Measurements from ENCODE around the gene TNFRSF25. TPM values are rescaled to one million over a fixed set of nuclear protein-coding genes. Genes with fewer than 3 reads are reported as not detected.

Gene TNFRSF25, protein sequence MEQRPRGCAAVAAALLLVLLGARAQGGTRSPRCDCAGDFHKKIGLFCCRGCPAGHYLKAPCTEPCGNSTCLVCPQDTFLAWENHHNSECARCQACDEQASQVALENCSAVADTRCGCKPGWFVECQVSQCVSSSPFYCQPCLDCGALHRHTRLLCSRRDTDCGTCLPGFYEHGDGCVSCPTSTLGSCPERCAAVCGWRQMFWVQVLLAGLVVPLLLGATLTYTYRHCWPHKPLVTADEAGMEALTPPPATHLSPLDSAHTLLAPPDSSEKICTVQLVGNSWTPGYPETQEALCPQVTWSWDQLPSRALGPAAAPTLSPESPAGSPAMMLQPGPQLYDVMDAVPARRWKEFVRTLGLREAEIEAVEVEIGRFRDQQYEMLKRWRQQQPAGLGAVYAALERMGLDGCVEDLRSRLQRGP
- 0.58 and 0.98 TPM in 2 replicates for total RNA-seq (2014; rRNA removed)
- 0.90 TPM for polyA plus RNA-seq (2012)

- no peak for DNase-seq (ENCODE audit: low read depth)
These were observed at the start of gene TNFRSF25 for GRCh38 chr1:6466023-6466422. TNFRSF25 (minus strand) TSS chr1:6466173; CDS start chr1:6466107, 66 bp downstream.

- DNase-seq (ENCODE audit: low read depth) = peak; percentile 13
These were observed 49.8 kb upstream of the TNFRSF25 start for GRCh38 chr1:6515771-6516170.

DNA sequence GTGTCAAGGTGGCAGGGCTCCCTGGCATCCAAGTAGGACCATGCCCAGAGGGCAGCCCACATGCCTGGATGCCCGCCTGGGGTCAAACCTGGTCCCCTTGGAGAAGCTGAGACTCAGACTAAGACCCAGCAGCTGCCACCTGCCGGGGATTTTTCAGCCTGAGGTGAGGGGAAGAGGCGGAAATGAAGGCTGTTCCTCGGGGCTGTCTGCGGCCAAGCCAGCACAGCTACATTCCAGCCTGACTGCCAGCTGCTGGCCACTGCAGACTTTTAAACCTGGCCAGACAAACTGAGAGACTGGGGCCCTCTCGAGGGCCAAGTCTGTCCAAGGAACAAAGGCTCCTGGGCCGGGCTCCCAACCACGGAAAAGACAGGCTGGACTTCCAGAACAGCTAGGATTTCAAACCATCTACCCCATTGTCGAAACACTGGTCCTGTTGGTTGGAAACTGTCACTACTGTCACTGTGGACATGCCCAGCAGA is 47.4 kb upstream of the TNFRSF25 start:
- no peak for DNase-seq (ENCODE audit: low read depth)

DNA sequence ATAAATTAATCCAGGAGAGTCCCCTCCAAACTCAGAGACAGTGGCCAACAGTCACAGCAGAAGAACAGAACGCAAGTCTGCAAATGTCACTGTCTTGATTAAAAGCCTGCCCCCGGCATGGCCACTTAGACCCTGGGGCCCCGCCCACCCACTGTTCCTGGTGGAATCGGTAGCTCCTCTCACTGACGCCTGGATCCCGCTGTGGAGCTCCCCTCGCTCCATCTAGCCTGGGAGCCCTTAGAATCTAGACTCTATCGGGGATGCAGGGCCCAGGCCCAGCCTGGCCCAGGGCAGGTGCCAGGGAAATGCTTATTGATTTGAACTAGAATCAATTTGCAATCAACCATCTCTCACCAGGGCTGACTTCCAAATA is 46.9 kb upstream of the TNFRSF25 start:
- DNase-seq (ENCODE audit: low read depth) = no peak

- no peak for DNase-seq (ENCODE audit: low read depth)
These were observed 46.4 kb upstream of the TNFRSF25 start for GRCh38 chr1:6512245-6512907.

- DNase-seq (ENCODE audit: low read depth) = no peak
These were observed 45.7 kb upstream of the TNFRSF25 start for GRCh38 chr1:6511561-6512244.

GRCh38 chr1:6511056-6511455 is 45.1 kb upstream of the TNFRSF25 start:
- DNase-seq (ENCODE audit: low read depth) = no peak

- no peak for DNase-seq (ENCODE audit: low read depth)
These were observed 44.5 kb upstream of the TNFRSF25 start for GRCh38 chr1:6510493-6510892.

DNA sequence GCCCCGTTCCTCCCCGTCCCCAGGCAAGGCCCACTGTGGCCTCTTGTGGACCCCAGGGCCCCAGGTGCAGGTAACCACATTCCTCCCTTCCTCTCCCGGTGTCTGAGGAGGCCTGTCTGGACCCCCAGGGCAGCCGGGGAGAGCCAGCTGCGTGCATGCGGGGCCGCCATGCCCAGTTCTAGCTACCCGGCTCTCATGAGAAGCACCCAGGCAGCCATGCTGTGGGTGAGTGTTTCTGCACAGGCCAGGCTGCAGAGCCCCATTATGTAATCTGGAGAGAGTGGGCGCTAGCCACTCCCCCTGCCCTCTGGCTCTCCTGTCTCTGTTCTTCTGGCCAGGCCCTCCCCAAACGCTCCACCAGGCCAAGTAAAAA is 43.9 kb upstream of the TNFRSF25 start:
- DNase-seq (ENCODE audit: low read depth) = no peak

DNA sequence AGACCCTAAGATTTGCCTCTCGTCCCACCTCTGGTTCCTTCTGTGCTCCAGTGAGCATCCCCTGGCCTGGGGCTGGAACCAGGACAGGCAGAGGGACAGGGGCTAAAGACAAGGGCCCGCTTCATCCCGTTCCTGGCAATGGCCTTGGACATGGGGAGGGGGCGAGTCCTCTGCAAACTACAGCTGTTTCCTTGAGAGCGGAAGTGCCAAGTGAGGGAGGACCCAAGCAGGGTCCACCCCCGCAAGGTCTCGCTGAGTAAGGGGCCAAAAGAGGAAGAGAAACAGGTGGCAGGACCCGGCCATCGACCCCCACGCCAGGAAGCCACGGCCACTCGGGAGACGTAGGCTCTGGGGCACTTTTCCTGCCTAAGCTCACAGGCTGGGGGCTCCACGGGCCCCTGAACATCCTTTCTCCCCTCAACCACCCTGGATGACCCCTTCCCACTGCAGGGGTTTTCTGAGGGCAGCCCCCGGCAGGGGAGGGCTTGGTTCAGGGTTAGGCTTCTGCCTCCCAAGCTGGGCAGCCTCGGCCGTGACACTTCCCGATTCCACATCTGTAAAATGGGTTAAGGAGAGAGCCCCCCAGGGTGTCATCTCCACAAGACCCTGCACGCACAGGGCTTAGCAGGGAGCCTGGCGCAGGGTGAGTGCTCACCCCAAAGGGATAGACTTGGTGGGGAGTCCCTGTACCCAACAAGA is 43.4 kb upstream of the TNFRSF25 start:
- DNase-seq (ENCODE audit: low read depth) = no peak

DNA sequence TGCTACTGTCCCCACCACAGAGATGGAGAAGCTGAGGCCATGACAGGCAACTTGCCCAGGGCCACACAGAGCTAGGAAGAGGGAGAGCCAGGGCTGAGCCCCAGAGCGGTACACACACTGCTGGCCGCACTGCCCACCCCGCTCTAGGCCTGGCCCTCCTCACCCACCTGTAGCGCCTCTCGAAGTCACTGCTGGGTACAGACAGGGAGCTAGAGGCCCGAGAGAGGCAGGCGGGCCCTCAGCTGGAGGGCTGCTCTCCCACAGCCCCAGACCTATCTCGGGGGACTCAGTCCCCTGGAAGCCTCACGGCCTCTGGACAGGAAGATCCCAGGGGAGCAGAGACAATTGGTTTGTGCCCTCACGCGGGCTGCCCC is 42.8 kb upstream of the TNFRSF25 start:
- DNase-seq (ENCODE audit: low read depth) = no peak

GRCh38 chr1:6508154-6508815 is 42.3 kb upstream of the TNFRSF25 start:
- DNase-seq (ENCODE audit: low read depth) = no peak

- no peak for DNase-seq (ENCODE audit: low read depth)
These were observed 41.5 kb upstream of the TNFRSF25 start for GRCh38 chr1:6507461-6507911.

- no peak for DNase-seq (ENCODE audit: low read depth)
These were observed 41.1 kb upstream of the TNFRSF25 start for GRCh38 chr1:6507037-6507428.

DNA sequence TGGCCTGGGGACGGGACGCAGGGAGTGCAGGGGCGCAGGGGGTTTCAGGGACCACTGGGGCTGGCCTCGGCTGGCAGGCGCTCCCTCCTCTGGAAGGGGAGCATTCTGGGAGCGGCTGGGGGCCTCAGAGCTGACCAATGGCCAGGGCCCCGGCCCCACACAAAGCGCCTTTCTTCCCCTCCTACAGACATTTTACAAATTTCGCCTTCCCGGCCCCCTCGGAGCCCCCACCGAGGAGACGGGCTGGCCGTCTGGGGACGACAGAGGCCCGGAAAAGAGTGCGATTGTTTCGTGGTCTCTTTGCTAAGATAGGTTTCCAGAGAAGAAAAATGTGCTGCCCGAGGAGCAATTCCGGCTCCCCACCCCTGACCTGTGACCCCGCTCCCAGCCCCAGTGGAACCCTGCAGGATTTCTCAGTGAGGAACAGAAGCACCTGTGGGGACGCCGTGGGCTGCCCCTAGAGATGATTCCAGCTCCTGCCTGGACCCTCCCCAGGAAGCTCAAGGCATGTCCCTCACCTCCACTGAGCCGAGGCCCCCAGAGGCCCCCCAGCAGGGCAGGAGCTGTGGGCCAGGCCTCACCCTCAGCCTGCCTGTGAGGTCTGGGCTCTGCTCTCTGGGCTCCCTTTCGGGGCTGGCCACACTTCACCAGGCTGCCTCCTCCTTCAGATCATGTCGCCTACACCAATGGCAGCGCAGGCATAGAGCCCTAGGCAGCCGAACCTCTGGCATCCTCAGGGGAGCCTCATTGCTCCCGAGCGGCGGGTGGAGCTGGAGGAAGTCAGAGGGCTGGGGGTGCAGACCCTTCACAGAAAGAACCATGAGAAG is 40.5 kb upstream of the TNFRSF25 start:
- no peak for DNase-seq (ENCODE audit: low read depth)

DNA sequence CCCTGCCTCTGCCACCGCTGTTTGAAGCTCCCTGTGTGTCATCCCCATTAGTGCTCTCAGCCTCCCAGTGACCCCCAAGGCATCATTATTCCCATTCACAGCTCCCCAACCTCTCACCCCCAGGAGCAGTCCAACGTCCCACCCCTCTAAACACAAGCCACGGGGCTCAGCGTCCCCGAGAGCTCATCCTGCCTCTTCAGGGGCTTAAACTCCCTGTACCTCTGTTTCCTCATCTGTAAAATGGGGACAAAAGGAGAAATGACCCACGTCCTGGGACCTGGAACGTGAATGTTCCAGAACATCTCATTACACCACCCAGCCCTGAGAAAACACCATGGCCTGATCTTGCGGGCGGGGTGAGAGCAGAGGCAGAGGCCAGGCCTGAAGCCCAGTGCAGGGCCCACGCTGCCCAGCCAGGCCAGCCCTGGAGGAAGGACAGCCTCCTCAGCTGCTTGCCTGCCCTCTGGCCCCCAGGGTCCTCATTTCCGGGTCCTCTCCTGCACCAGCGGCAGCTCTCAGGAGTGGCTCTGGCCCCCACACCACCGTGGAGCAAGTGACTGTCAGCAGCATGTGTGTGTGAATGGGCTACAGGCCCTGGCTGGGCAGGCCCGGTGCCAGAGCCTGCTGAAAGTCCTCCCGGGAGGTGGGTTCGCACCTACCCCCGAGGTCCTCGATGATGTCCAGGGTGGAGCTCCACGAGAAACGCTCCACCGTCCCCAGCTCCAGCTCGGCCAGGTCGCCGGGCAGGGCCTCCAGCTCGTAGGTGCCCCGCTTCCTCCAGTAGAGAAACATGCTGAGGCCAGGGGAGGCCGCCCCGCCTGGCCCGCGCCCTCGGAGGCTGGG is 39.6 kb upstream of the TNFRSF25 start:
- DNase-seq (ENCODE audit: low read depth) = no peak

DNA sequence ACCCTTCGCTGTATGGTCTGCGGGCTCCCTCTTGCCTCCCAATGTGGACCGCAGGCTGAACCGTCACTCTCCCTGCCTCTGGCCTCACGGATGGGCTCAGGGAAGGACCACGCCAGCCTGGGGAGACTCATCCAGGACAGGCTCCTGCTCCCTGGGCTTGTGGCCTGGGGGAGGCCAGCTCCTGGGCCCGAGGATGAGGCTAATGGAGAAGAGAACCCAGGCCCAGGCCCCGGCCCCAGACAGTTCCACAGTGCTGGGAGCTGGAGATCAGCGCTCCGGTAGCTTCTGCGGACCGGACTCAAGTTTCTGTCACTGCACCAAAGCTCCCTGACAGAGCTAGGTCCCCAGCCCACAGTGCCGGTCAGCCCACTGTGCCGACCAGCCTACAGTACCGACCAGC is 38.9 kb upstream of the TNFRSF25 start:
- no peak for DNase-seq (ENCODE audit: low read depth)

- no peak for DNase-seq (ENCODE audit: low read depth)
These were observed 38.1 kb upstream of the TNFRSF25 start for GRCh38 chr1:6503884-6504602.

All from LHCN-M2 (cell line).